Upper lobe of left lung (tissue), 4 donors: ENCODE data around the gene TIPARP.

ENCODE experiments used
- EP300 ChIP-seq, 4 donors: sonication (generic); formaldehyde crosslinking; IDR thresholded peaks; one replicate each; pipeline ENCODE4 v1.5.1; 2017; ENCODE audit warnings: antibody characterized with exemption in 4 of 4, control low read depth in 2 of 4
- POLR2A ChIP-seq, 4 donors: fragments of 450-650 bp; IDR thresholded peaks; one replicate each; pipeline ENCODE4 v1.5.1; 2016 to 2017; ENCODE audit warnings: antibody characterized with exemption in 4 of 4, mild to moderate bottlenecking in 2 of 4
- POLR2AphosphoS5 ChIP-seq, 2 donors: sonication (generic); formaldehyde crosslinking; IDR thresholded peaks; one replicate each; pipeline ENCODE4 v1.5.1; 2017; ENCODE audit warnings: antibody characterized with exemption in 2 of 2
- TF ChIP-seq, protein P1 (sequence below), 6 experiments: fragments of 450-650 bp in 4 of 6; fragments of 200-600 bp in 2 of 6; sonication (generic) in 2 of 6; IDR thresholded peaks; one replicate each; pipeline ENCODE4 v1.5.1; 2016 to 2019; ENCODE audit warnings: antibody characterized with exemption in 6 of 6

- no peak for TF ChIP-seq POLR2A (IDR thresholded peaks at IDR 0.05)
- TF ChIP-seq, protein P1, sequence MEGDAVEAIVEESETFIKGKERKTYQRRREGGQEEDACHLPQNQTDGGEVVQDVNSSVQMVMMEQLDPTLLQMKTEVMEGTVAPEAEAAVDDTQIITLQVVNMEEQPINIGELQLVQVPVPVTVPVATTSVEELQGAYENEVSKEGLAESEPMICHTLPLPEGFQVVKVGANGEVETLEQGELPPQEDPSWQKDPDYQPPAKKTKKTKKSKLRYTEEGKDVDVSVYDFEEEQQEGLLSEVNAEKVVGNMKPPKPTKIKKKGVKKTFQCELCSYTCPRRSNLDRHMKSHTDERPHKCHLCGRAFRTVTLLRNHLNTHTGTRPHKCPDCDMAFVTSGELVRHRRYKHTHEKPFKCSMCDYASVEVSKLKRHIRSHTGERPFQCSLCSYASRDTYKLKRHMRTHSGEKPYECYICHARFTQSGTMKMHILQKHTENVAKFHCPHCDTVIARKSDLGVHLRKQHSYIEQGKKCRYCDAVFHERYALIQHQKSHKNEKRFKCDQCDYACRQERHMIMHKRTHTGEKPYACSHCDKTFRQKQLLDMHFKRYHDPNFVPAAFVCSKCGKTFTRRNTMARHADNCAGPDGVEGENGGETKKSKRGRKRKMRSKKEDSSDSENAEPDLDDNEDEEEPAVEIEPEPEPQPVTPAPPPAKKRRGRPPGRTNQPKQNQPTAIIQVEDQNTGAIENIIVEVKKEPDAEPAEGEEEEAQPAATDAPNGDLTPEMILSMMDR (IDR thresholded peaks at IDR 0.05): no peak
- TF ChIP-seq POLR2AphosphoS5 (IDR thresholded peaks at IDR 0.05): no peak
- no peak for TF ChIP-seq EP300 (IDR thresholded peaks at IDR 0.05)
These were observed 8.1 kb downstream of the TIPARP start for GRCh38 chr3:156682501-156682900.
